Right lobe of liver (tissue), 4 donors: ENCODE data around the gene PDZRN3.

Experiments
- POLR2A ChIP-seq: fragments of 450-650 bp; IDR thresholded peaks from one replicate; pipeline ENCODE4 v1.6.1; 2017; ENCODE audit warnings: antibody characterized with exemption, mild to moderate bottlenecking
- TF ChIP-seq, protein P1 (sequence below), 4 donors: fragments of 200-600 bp in 3 of 4; fragments of 450-650 bp in 1 of 4; IDR thresholded peaks; one replicate each; pipeline versions ENCODE4 v1.5.1 to v1.8.0; 2016 to 2022; ENCODE audit warnings: antibody characterized with exemption in 4 of 4, mild to moderate bottlenecking in 2 of 4
- donor health status: DM: no; HTN: no; CAD: no.
- donor health status: DM: no; HTN: no; CAD: no.
- donor health status: DM: no; HTN: yes; CAD: no.

DNA sequence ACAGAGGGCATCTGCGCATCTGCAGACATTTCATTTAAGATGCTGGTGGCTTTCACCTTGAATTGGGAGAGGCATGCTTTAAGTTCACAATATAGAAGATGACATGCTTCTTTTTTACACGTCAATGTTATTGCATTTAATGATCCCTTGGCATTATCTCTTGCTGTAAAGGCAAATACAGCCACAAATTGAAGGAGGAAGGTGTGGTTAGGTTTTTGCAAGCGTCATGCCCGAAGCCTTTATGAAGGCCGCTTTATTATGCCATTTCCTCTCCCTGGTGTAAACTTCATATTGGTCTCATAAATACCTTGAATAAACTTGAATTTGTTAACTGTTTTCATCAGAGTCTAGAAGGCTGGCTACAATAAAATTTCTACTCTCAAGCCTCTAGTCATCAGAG, 212.7 kb downstream of the PDZRN3 start:
- TF ChIP-seq, protein P1, sequence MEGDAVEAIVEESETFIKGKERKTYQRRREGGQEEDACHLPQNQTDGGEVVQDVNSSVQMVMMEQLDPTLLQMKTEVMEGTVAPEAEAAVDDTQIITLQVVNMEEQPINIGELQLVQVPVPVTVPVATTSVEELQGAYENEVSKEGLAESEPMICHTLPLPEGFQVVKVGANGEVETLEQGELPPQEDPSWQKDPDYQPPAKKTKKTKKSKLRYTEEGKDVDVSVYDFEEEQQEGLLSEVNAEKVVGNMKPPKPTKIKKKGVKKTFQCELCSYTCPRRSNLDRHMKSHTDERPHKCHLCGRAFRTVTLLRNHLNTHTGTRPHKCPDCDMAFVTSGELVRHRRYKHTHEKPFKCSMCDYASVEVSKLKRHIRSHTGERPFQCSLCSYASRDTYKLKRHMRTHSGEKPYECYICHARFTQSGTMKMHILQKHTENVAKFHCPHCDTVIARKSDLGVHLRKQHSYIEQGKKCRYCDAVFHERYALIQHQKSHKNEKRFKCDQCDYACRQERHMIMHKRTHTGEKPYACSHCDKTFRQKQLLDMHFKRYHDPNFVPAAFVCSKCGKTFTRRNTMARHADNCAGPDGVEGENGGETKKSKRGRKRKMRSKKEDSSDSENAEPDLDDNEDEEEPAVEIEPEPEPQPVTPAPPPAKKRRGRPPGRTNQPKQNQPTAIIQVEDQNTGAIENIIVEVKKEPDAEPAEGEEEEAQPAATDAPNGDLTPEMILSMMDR (IDR thresholded peaks at IDR 0.05): no peak
- no peak for TF ChIP-seq POLR2A
